Measurements from ENCODE around the gene SULT4A1.
"Not testable (repeated sequence)": the region's sequence is repeated elsewhere in the genome, so short reads cannot be mapped to it uniquely, and the experiment has no call there.

Gene SULT4A1

GRCh38 chr22:43878079-43878795 lies 15.9 kb upstream of the SULT4A1 start:
- Histone ChIP-seq H3K27ac (no peak overlapping the region), H3K4me3 (no peak overlapping the region)
- DNase-seq (ENCODE audit: low spot score) = no peak
- TF ChIP-seq CTCF (IDR thresholded peaks at IDR 0.05) = no peak

- Histone ChIP-seq H3K4me3 (no peak overlapping the region), H3K27ac (no peak overlapping the region)
- TF ChIP-seq CTCF (IDR thresholded peaks at IDR 0.05) = no peak
- no peak for DNase-seq (ENCODE audit: low spot score)
Measured at GRCh38 chr22:43876866-43877509, 14.7 kb upstream of the SULT4A1 start.

- H3K27ac ChIP-seq = no peak overlapping the region
- TF ChIP-seq CTCF (IDR thresholded peaks at IDR 0.05) = no peak
- no peak for DNase-seq (ENCODE audit: low spot score)
- H3K4me3 ChIP-seq = no peak overlapping the region
Measured at GRCh38 chr22:43869799-43870198, 7.5 kb upstream of the SULT4A1 start.

GRCh38 chr22:43869001-43869400 lies 6.7 kb upstream of the SULT4A1 start:
- not testable (repeated sequence) for H3K4me3 ChIP-seq; DNase-seq (ENCODE audit: low spot score); H3K27ac ChIP-seq

- no peak for TF ChIP-seq CTCF (IDR thresholded peaks at IDR 0.05)
- no peak overlapping the region for H3K4me3 ChIP-seq
- DNase-seq (ENCODE audit: low spot score) = no peak
- H3K27ac ChIP-seq = no peak overlapping the region
Measured at GRCh38 chr22:43867839-43868635, 5.7 kb upstream of the SULT4A1 start.

GRCh38 chr22:43862882-43863202 lies 529 bp upstream of the SULT4A1 start:
- DNase-seq (ENCODE audit: low spot score) = no peak
- TF ChIP-seq CTCF (IDR thresholded peaks at IDR 0.05) = no peak
- Histone ChIP-seq H3K27ac (no peak overlapping the region), H3K4me3 (no peak overlapping the region)

- no peak for TF ChIP-seq CTCF (IDR thresholded peaks at IDR 0.05)
- no peak for DNase-seq (ENCODE audit: low spot score)
- Histone ChIP-seq H3K4me3 (peak overlapping the region; percentile 54), H3K27ac (no peak overlapping the region)
Measured at GRCh38 chr22:43861529-43861928, 784 bp downstream of the SULT4A1 start.
